Measurements from ENCODE around the gene MOB3B.
"Not testable (repeated sequence)": the region's sequence is repeated elsewhere in the genome, so short reads cannot be mapped to it uniquely, and the experiment has no call there.

The MOB3B gene

GRCh38 chr9:27423915-27424710, 105.5 kb downstream of the MOB3B start:
- no peak for TF ChIP-seq CTCF (IDR thresholded peaks at IDR 0.05; ENCODE audit: low read depth, low read length)
- H3K4me3 ChIP-seq (replicated peaks in 1 of 2; ENCODE audit: low read depth in 2 of 2, low read length in 2 of 2) = no peak overlapping the region
- DNase-seq (ENCODE audit: low read depth in 2 of 2) = peak in 1 of 2 donors; percentile 19

DNA sequence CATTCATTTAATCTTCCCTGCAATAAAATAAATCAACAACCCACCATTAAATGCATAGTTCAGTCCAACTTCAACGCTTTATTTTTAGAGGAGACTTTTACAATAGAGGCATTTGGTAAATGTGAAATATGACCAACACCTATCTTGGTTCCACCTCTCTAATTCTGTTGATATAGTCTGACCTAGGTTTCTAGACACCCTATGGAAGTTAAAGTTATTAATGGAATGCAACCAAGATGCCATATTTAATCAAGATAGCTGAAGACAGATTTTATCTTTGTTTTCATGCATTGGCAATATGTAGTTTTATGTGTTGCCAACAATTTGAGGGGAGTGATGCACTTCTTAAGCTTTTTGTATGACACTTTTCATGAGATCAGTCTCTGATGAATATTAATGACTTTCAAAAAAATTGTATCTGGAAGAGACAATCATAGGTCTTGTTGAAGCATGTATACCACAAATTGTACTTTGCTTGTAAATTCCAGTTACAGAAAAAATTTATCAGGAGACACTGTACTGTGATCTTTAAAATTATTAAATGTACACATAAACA, 107.3 kb downstream of the MOB3B start:
- no peak for TF ChIP-seq CTCF (IDR thresholded peaks at IDR 0.05; ENCODE audit: low read depth, low read length)
- no peak for DNase-seq (ENCODE audit: low read depth in 2 of 2)
- no peak overlapping the region for H3K4me3 ChIP-seq (replicated peaks in 1 of 2; ENCODE audit: low read depth in 2 of 2, low read length in 2 of 2)

DNA sequence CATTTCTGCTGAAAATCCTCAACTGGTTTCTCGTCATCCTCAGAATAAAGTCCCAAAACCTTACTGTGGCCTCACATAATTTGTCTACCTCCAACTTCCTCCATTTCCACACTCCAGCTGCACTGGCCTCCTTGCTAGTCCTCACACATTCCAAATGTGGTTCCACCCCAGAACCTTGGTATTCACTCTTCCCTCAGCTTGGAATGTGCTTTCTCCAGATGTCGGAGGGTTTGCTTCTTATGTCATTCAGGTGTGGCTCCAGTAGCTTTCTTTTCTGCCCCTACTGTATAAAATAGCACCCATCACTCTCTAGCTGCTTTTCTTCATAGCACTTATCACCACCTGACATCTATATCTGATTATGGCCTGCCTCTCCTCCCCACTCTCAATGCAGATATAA, 108.0 kb downstream of the MOB3B start:
- TF ChIP-seq CTCF (IDR thresholded peaks at IDR 0.05; ENCODE audit: low read depth, low read length) = no peak
- no peak overlapping the region for H3K4me3 ChIP-seq (replicated peaks in 1 of 2; ENCODE audit: low read depth in 2 of 2, low read length in 2 of 2)
- DNase-seq (ENCODE audit: low read depth in 2 of 2) = no peak

GRCh38 chr9:27419558-27419957, 110.1 kb downstream of the MOB3B start:
- not testable (repeated sequence) for H3K4me3 ChIP-seq (replicated peaks in 1 of 2; ENCODE audit: low read depth in 2 of 2, low read length in 2 of 2); DNase-seq (ENCODE audit: low read depth in 2 of 2)

GRCh38 chr9:27414220-27414761, 115.3 kb downstream of the MOB3B start:
- H3K4me3 ChIP-seq (replicated peaks in 1 of 2; ENCODE audit: low read depth in 2 of 2, low read length in 2 of 2) = no peak overlapping the region
- DNase-seq (ENCODE audit: low read depth in 2 of 2) = no peak
- TF ChIP-seq CTCF (IDR thresholded peaks at IDR 0.05; ENCODE audit: low read depth, low read length) = no peak

- peak overlapping the region in 1 of 2 donors; percentile 5 for H3K4me3 ChIP-seq (replicated peaks in 1 of 2; ENCODE audit: low read depth in 2 of 2, low read length in 2 of 2)
These were observed 115.9 kb downstream of the MOB3B start for GRCh38 chr9:27413511-27414219.

More at GRCh38 chr9:27413511-27414219, 115.9 kb downstream of the MOB3B start:
- no peak for DNase-seq (ENCODE audit: low read depth in 2 of 2)
- no peak for TF ChIP-seq CTCF (IDR thresholded peaks at IDR 0.05; ENCODE audit: low read depth, low read length)

Measured in cardiac fibroblast (primary cell).